DOHH2 (cell line): ENCODE results near the gene RGS8.

Experiments used
- CTCF ChIP-seq: fragments of 200-600 bp; sonication (generic); IDR thresholded peaks from one replicate; pipeline ENCODE4 v1.5.1; 2014; ENCODE audit warnings: antibody characterized with exemption, mild to moderate bottlenecking, low read depth, low read length; ENCODE audit not compliant: poor library complexity, severe bottlenecking
- EZH2phosphoT487 ChIP-seq: fragments of 200-600 bp; sonication (generic); IDR thresholded peaks from 2 replicates; pipeline ENCODE4 v1.6.1; 2017; ENCODE audit warnings: borderline replicate concordance, mild to moderate bottlenecking, antibody characterized with exemption, low read length, moderate library complexity, mixed read lengths

- no peak for TF ChIP-seq CTCF
- no peak for TF ChIP-seq EZH2phosphoT487
Measured at GRCh38 chr1:182650678-182651338, 33.6 kb downstream of the RGS8 start.
